Measurements from ENCODE around the gene BFSP1. TPM values are rescaled to one million over a fixed set of nuclear protein-coding genes. Genes with fewer than 3 reads are reported as not detected.

BFSP1 gene
- total and polyA plus RNA-seq, 2 donors (not counting 1 experiment from before 2014, with no cell fraction given), result 1.5 to 2.3 TPM

DNA sequence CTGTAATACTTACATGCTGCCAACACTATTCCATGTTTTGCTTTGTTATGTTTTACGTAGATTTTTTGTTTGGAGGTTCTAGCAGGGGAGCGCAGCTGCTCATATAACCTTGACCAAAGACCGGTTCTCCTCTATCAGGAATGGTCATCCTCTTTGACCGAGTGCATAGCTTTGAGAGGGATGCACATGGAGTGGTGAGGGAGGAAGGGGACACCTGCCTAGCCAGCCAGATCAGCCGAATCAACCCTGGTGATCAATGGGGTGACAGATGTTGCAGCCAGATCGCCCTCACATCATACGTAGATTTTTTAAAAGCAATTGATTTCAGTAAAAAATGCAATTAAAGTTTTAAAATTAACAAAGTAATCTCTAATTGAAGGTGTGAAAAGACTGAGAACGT lies 45.0 kb upstream of the BFSP1 start:
- no peaks in the 10 kb centered on the region for H3K27me3 ChIP-seq (ENCODE audit: control insufficient read depth, insufficient read depth, low read length)
- H2AFZ ChIP-seq (ENCODE audit: low read length), result no peak overlapping the region
- H3K9ac ChIP-seq (ENCODE audit: insufficient read depth, low read length), result no peak overlapping the region
- no peak overlapping the region for H3K4me2 ChIP-seq (ENCODE audit: extremely low read depth, insufficient read depth, low read length)
- H3K36me3 ChIP-seq (ENCODE audit: control insufficient read depth, insufficient read depth, low read length), result peaks cover 3% of the 10 kb centered on the region
- no peak overlapping the region for H3K4me3 ChIP-seq (replicated peaks in 1 of 4; ENCODE audit: control extremely low read depth in 1 of 4, insufficient read depth in 1 of 4, low read depth in 3 of 4, low read length in 4 of 4)
- TF ChIP-seq EZH2 (IDR thresholded peaks at IDR 0.05; ENCODE audit: low read length, missing control alignments), result no peak
- TF ChIP-seq, protein P1, sequence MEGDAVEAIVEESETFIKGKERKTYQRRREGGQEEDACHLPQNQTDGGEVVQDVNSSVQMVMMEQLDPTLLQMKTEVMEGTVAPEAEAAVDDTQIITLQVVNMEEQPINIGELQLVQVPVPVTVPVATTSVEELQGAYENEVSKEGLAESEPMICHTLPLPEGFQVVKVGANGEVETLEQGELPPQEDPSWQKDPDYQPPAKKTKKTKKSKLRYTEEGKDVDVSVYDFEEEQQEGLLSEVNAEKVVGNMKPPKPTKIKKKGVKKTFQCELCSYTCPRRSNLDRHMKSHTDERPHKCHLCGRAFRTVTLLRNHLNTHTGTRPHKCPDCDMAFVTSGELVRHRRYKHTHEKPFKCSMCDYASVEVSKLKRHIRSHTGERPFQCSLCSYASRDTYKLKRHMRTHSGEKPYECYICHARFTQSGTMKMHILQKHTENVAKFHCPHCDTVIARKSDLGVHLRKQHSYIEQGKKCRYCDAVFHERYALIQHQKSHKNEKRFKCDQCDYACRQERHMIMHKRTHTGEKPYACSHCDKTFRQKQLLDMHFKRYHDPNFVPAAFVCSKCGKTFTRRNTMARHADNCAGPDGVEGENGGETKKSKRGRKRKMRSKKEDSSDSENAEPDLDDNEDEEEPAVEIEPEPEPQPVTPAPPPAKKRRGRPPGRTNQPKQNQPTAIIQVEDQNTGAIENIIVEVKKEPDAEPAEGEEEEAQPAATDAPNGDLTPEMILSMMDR (conservative IDR thresholded peaks at IDR 0.05 in 1 of 2, IDR thresholded peaks at IDR 0.05 in 1 of 2; ENCODE audit: low read depth in 1 of 2, low read length in 2 of 2), result no peak
- peaks cover 11% of the 10 kb centered on the region for H4K20me1 ChIP-seq (ENCODE audit: control insufficient read depth, extremely low read depth, insufficient read depth, low read length)
- H3K79me2 ChIP-seq (ENCODE audit: control insufficient read depth, insufficient read depth, low read length), result peaks cover 99% of the 10 kb centered on the region
- H3K4me1 ChIP-seq (ENCODE audit: control insufficient read depth, extremely low read depth, insufficient read depth, low read length), result peaks cover 8% of the 10 kb centered on the region
- no peak overlapping the region for H3K27ac ChIP-seq (ENCODE audit: insufficient read depth, low read length)
- DNase-seq (ENCODE audit: low read depth in 2 of 2), result no peak
- H3K9me3 ChIP-seq (ENCODE audit: control insufficient read depth, insufficient read depth, low read depth, low read length), result no peaks in the 10 kb centered on the region

DNA sequence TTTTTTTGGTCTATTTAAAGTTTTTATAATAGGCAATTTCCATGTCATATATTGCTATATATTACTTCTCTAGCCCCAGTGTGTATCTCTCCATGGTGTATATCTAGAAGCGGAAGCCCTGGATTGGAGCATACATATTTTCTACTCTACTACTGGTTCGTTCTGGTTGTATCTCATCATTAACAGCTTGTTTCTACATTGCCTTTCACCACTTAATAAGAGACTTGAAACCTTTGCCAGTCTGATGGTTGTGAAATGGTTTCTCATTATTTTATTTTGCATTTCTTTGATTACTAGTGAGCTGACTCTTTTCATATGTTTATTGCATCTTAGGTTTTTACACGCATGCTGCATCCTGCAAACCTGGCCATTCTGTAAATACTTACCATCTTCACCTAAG lies 42.3 kb upstream of the BFSP1 start:
- H3K4me1 ChIP-seq (ENCODE audit: control insufficient read depth, extremely low read depth, insufficient read depth, low read length), result peaks cover 6% of the 10 kb centered on the region
- H4K20me1 ChIP-seq (ENCODE audit: control insufficient read depth, extremely low read depth, insufficient read depth, low read length), result peaks cover 9% of the 10 kb centered on the region
- no peak overlapping the region for H3K9ac ChIP-seq (ENCODE audit: insufficient read depth, low read length)
- H3K4me3 ChIP-seq (replicated peaks in 1 of 4; ENCODE audit: control extremely low read depth in 1 of 4, insufficient read depth in 1 of 4, low read depth in 3 of 4, low read length in 4 of 4), result peak overlapping the region in 1 of 4 experiments; percentile 88
- TF ChIP-seq, protein P1 (conservative IDR thresholded peaks at IDR 0.05 in 1 of 2, IDR thresholded peaks at IDR 0.05 in 1 of 2; ENCODE audit: low read depth in 1 of 2, low read length in 2 of 2), result no peak
- TF ChIP-seq EZH2 (IDR thresholded peaks at IDR 0.05; ENCODE audit: low read length, missing control alignments), result no peak
- DNase-seq (ENCODE audit: low read depth in 2 of 2), result no peak
- H3K27ac ChIP-seq (ENCODE audit: insufficient read depth, low read length), result no peak overlapping the region
- peaks cover 85% of the 10 kb centered on the region for H3K79me2 ChIP-seq (ENCODE audit: control insufficient read depth, insufficient read depth, low read length)
- H3K9me3 ChIP-seq (ENCODE audit: control insufficient read depth, insufficient read depth, low read depth, low read length), result no peaks in the 10 kb centered on the region
- H3K27me3 ChIP-seq (ENCODE audit: control insufficient read depth, insufficient read depth, low read length), result no peaks in the 10 kb centered on the region
- H3K36me3 ChIP-seq (ENCODE audit: control insufficient read depth, insufficient read depth, low read length), result peaks cover 3% of the 10 kb centered on the region
- no peak overlapping the region for H3K4me2 ChIP-seq (ENCODE audit: extremely low read depth, insufficient read depth, low read length)
- H2AFZ ChIP-seq (ENCODE audit: low read length), result no peak overlapping the region

DNA sequence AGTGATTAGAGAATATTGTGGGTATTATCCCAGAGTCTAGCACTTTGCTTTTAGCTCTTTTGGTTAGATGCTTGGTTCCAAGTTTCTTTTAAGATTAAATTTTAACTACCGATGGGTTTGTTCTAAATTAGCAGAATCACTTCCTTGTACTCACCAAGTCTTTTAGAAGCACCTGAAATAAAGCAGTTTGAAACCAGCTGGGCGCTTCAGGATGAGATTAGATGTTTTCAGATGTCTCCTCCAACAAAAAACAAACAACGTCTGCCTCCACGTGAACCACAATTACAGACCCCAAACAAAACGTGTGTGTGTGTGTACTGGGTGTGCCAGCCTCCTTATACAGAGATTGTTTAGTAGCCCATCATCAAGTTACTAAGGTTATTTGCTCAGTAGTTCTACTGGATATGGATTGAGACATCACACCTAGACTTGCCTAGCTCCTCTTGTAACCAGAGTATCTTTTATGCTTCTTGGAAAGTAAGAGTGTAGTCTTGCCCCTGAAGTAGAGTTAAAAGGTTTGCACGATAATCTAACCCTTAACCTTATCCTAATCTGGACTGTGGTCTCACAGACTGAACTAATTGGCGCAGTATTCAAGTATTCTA lies 41.0 kb upstream of the BFSP1 start:
- peaks cover 9% of the 10 kb centered on the region for H4K20me1 ChIP-seq (ENCODE audit: control insufficient read depth, extremely low read depth, insufficient read depth, low read length)

More for the DNA sequence above, 41.0 kb upstream of the BFSP1 start:
- no peak for DNase-seq (ENCODE audit: low read depth in 2 of 2)
- H3K4me1 ChIP-seq (ENCODE audit: control insufficient read depth, extremely low read depth, insufficient read depth, low read length), result peaks cover 10% of the 10 kb centered on the region
- H3K4me3 ChIP-seq (replicated peaks in 1 of 4; ENCODE audit: control extremely low read depth in 1 of 4, insufficient read depth in 1 of 4, low read depth in 3 of 4, low read length in 4 of 4), result peak overlapping the region; percentile 77 to 97 (median 84)
- H3K27ac ChIP-seq (ENCODE audit: insufficient read depth, low read length), result no peak overlapping the region
- TF ChIP-seq EZH2 (IDR thresholded peaks at IDR 0.05; ENCODE audit: low read length, missing control alignments), result no peak
- TF ChIP-seq, protein P1 (conservative IDR thresholded peaks at IDR 0.05 in 1 of 2, IDR thresholded peaks at IDR 0.05 in 1 of 2; ENCODE audit: low read depth in 1 of 2, low read length in 2 of 2), result no peak
- H2AFZ ChIP-seq (ENCODE audit: low read length), result no peak overlapping the region
- no peaks in the 10 kb centered on the region for H3K27me3 ChIP-seq (ENCODE audit: control insufficient read depth, insufficient read depth, low read length)
- H3K9ac ChIP-seq (ENCODE audit: insufficient read depth, low read length), result no peak overlapping the region
- peaks cover 72% of the 10 kb centered on the region for H3K79me2 ChIP-seq (ENCODE audit: control insufficient read depth, insufficient read depth, low read length)
- no peaks in the 10 kb centered on the region for H3K9me3 ChIP-seq (ENCODE audit: control insufficient read depth, insufficient read depth, low read depth, low read length)
- peaks cover 3% of the 10 kb centered on the region for H3K36me3 ChIP-seq (ENCODE audit: control insufficient read depth, insufficient read depth, low read length)
- peak overlapping the region; percentile 96 for H3K4me2 ChIP-seq (ENCODE audit: extremely low read depth, insufficient read depth, low read length)

Data from fibroblast of lung (primary cell).